Stomach (tissue), 4 donors: ENCODE measurements around the gene LEMD2.

Experiments
- POLR2A ChIP-seq, 4 donors: fragments of 450-650 bp; IDR thresholded peaks; one replicate each; pipeline ENCODE4 v1.6.1; 2016; ENCODE audit warnings: antibody characterized with exemption in 4 of 4, control low read depth in 2 of 4, mild to moderate bottlenecking in 1 of 4, moderate library complexity in 1 of 4
- POLR2AphosphoS5 ChIP-seq, 3 donors: sonication (generic); formaldehyde crosslinking; IDR thresholded peaks; one replicate each; pipeline ENCODE4 v1.6.1; 2016; ENCODE audit warnings: antibody characterized with exemption in 3 of 3
- TF ChIP-seq, protein P1 (sequence below), 7 experiments: fragments of 450-650 bp in 4 of 7; fragments of 200-600 bp in 3 of 7; sonication (generic) in 3 of 7; IDR thresholded peaks; one replicate each; pipeline ENCODE4 v1.5.1; 2016 to 2019; ENCODE audit warnings: antibody characterized with exemption in 7 of 7, control low read depth in 2 of 7, mild to moderate bottlenecking in 1 of 7

DNA sequence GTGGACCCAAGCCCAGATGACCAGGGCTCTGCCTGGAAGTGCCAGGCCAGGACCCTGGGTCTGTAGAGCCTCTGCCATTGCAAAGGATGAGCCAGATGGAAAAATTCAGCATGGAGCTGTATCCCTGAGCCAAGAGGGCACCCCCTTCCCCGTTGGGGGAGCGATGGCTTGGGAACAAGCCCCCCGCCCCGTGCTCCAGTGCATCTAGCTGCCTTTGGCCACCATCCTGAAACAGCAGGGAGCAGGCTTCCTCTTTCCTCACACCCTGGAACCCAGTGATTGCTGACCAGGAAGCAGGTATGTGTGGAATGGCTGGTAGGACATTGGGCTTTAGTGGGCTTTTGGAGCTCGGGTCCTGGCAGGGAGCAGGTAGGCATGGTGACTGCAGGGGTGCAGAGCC lies 12.7 kb upstream of the LEMD2 start:
- TF ChIP-seq, protein P1, sequence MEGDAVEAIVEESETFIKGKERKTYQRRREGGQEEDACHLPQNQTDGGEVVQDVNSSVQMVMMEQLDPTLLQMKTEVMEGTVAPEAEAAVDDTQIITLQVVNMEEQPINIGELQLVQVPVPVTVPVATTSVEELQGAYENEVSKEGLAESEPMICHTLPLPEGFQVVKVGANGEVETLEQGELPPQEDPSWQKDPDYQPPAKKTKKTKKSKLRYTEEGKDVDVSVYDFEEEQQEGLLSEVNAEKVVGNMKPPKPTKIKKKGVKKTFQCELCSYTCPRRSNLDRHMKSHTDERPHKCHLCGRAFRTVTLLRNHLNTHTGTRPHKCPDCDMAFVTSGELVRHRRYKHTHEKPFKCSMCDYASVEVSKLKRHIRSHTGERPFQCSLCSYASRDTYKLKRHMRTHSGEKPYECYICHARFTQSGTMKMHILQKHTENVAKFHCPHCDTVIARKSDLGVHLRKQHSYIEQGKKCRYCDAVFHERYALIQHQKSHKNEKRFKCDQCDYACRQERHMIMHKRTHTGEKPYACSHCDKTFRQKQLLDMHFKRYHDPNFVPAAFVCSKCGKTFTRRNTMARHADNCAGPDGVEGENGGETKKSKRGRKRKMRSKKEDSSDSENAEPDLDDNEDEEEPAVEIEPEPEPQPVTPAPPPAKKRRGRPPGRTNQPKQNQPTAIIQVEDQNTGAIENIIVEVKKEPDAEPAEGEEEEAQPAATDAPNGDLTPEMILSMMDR (IDR thresholded peaks at IDR 0.05), result no peak
- TF ChIP-seq POLR2AphosphoS5 (IDR thresholded peaks at IDR 0.05) (no peak), POLR2A (IDR thresholded peaks at IDR 0.05) (no peak)
